Endometrial microvascular endothelial cells (primary cell): ENCODE data around the gene RANBP2. TPM values are rescaled to one million over a fixed set of nuclear protein-coding genes. Genes with fewer than 3 reads are reported as not detected.
"Not testable (repeated sequence)": the region's sequence is repeated elsewhere in the genome, so short reads cannot be mapped to it uniquely, and the experiment has no call there.

ENCODE experiments used
- in situ Hi-C: cut with HindIII; loops from 2 replicates; pipeline ENCODE4 v1.10.0; 2017; ENCODE audit warnings: low sequenced_read_pairs, low pct_unique_long_range_greater_than_20kb; ENCODE audit errors: inconsistent ontology term
- total RNA-seq: library from RNA; depleted of rRNA; stranded (reverse); fragments of >200 nt; gene quantifications from one replicate; pipeline ENCODE4 v1.2.3, GENCODE V29; 2015; ENCODE audit errors: inconsistent ontology term

Gene RANBP2
- total RNA-seq, result 57.0 TPM

DNA sequence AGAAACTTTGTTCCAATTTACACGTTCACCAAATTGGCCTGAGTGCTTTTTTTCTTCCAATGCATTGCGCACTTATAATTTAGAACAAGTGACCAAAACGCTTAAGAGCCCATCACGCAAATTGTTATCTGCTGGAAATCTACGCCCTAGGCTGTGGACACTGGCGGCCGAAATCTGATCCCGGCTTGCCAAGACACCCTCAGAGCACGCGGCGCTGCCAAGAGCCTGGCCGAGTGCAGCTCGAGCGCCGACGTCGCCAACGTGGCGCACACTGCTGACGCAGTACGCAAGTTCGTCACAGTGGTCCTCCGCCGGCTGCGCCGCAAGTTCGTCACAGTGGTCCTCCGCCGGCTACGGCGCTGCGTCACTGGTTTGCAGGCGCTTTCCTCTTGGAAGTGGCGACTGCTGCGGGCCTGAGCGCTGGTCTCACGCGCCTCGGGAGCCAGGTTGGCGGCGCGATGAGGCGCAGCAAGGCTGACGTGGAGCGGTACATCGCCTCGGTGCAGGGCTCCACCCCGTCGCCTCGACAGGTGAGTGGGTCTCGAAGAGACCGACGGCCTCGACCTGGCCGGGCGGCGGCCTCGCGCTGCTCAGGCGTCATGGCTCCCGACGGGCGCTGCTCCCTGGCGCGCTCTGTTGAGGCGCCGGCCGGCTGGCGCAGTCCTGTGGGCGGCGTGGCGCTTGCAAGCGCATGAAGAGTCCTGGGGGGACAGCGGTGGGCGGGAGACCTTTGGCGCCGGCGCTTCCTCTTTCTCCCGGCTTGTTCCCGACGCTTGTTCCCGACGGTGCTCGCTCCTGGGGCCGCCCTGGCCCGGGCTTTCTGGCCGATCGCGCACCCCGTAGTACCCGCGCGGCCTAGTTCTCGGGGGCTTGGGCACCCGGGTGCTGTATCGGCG is at the start of gene RANBP2:
Gene RANBP2 (plus strand): TSS at position 334 of the 896 bp plus-strand sequence. CDS start 125 bp downstream, at position 459.
- in situ Hi-C loops, result no loop called here

DNA sequence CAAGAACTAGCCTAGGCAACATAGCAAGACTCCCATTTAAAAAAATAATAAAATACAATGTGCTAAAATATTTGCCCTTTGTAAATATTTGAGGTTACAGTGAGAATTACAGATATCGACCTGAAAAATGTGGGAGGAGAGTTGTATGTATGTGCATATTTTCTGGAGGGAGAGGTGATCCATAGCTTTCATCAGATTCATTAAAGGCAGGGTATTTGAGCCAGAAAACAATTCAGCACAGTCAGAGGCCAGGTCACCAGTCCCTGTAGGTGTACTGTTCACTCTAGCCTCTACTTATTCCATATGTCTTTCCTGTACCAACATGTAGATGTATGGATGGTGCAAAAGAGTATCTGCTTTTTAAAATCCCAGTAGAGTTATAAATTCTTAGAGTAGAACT is 49.0 kb upstream of the RANBP2 start:
- in situ Hi-C loops, result not testable (repeated sequence)

DNA sequence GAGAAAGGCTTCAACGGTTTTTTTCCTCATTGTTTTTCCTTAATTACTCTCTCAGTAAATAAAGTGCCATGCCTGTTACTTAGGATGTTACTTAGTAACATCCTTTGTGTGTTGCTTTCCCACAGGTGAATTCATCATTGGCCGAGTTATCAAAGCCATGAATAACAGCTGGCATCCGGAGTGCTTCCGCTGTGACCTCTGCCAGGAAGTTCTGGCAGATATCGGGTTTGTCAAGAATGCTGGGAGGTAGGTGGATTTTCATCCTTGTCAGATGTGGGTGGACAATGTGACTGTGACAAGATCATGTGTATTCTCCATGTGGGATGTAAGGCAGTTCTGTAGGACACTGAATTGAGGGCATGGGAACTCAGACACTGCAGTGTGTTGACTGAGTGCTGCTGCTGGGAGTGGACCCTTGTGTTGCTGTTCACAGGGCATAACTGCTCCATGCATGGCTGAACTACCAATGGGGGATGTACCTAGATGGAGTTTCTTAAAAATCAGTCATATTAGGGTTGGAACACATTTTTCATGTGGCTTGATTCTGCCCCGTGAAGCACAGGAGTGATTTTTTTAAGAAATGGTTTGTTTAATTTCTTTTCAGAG is 47.0 kb upstream of the RANBP2 start:
- in situ Hi-C loops, result not testable (repeated sequence)

DNA sequence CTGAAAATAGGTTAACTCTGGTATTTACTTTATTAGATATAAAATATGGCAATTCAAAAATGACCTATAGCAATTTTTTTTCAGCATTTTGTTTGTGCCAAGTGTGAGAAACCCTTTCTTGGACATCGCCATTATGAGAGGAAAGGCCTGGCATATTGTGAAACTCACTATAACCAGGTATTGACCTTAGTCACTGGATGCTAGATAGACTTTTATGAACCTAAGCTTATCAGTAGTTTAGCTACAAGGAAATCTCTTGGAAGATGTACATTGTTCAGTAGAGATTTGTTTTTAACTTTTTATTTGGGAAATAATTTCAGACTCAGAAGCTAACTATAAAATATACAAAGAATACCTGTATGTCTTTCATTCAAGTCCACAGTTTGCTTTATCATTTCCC is 42.8 kb upstream of the RANBP2 start:
- in situ Hi-C loops, result not testable (repeated sequence)

DNA sequence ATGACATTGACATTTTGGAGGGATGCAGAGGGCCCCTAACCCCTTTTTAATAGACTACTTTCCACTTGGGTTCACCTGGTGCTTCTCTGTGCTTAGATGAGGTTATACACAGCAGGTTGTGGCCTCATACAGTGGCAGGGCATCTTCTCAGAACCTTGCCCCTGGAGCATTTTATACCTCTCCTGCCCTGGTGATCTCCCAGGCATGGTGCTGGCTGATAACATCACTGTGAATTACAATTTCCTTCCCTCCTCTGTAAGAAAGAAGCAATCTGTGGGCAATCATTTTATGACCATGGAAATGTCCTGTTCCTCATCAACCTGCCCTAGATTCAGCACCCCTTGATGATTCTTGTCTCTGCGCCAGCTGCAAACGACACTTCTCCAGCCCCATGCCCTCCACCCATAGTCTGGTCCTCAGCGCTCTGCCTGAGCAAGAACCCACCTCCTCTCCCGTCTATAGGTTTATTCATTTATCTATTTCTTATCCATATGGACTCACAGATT is 42.0 kb upstream of the RANBP2 start:
- in situ Hi-C loops, result not testable (repeated sequence)

DNA sequence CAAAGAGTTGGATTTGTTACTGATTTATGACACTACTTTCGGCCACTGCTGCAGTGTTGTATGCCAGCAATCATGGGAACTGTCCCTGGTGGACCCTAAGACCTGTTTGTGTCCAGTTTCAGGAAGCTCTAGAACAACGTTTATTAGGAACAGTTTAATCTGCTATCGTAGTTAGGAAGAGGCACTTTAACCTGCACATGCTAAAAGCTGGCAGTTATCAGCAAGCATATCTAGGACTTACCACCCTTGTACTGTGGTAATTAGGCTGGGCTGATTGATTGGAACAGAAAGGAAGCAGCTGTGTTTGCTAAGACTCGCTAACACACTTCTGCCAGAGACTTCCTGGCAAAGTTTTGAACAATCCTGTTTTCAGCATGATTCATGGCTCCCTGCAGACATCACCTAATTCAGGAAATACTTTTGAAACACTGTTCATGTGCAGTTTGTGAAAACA is 41.1 kb upstream of the RANBP2 start:
- in situ Hi-C loops, result not testable (repeated sequence)

DNA sequence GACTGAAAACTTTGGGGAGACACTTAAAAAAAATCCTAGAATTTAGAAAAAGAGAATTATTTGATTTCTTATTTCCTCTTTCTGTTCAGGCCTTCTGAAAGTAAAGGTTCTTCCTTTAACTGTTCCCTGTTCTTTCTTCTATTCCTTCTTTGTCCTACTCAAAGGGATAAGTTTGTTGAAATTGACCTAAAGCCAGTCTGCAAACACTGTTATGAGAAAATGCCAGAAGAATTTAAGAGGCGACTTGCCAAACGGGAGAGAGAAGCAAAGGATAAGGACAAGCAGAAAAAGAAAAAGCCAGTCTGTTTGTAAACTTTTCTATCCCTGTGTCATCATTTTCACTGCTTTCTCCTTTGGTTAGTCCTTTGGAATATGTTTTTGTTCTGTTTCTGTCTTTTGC is 38.5 kb upstream of the RANBP2 start:
- in situ Hi-C loops, result not testable (repeated sequence)

DNA sequence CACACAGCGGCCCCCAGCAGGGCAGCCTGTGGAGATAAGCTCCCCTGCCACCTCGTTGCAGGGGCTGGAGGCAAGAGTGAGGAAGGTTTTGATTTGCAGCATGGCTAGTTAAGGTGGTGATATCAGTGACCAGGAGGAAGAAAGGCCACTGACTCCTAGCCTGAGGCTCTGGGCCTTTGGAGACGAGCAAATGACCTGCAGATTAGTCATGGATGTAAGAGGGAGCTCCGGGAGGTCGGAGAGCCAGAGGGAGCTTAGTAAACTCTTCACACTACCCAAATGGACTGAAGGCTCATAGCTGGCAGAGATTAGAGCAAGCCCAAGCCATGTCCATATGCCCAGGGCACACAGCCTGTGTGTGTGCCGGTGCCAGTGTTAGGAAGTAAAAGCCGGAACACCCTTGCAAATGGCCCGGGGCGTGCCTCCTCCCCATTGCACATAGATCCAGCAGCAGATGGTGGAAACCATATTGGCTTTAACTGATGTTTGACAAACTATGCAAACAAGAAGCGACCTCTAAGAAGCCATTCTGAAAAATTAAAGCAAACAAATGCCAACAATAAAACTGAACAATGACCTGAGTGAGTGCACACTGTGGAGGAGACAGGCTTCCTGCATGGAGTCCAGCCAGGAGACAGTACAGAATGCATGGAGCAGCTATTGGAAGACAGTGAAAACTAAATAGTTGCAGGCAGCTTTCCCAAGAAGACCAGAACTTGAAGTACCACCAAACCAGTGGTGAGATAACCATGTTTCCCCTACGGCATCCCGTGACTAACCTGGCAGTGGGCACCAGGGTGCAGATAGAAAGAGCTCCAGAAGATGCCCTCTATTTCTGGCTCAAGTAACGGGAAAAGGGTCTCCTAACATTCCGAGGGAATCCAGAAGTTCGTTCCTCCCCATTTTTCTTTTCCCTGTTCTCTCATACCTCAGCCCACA is 30.2 kb upstream of the RANBP2 start:
- in situ Hi-C loops, result not testable (repeated sequence)

DNA sequence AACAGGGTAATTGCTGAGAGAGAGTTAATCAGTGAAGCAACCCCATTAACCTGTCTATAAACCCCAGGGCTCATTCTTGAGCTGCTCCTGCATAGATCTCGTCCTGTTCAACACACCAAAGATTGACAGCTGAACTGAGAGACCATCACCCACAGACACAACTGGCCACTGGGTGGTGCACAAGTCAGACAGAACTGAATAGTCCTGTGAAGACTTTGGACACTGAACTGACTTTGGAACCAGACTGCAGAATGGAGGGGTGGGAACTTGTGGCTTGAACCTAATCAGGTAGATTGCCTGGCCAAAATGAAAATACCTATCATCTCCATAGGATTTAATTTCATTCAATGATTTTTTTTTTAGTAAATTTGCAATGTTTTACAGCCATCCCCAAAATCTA is 29.3 kb upstream of the RANBP2 start:
- in situ Hi-C loops, result not testable (repeated sequence)

DNA sequence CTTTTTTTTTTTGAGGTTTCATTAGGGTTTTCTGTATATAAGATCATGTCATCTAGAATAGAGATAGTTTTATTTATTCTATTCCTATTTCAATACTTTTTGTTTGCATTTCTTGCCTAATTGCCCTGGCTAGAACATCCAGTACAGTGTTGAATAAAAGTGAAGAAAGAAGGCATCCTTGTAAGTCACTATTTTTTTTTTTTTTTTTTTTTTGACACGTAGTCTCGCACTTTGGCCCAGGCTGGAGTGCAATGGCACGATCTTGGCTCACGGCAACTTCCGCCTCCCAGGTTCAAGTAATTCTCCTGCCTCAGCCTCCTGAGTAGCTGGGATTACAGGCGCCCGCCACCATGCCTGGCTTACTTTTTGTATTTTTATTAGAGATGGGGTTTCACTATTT is 27.8 kb upstream of the RANBP2 start:
- in situ Hi-C loops, result no loop called here

DNA sequence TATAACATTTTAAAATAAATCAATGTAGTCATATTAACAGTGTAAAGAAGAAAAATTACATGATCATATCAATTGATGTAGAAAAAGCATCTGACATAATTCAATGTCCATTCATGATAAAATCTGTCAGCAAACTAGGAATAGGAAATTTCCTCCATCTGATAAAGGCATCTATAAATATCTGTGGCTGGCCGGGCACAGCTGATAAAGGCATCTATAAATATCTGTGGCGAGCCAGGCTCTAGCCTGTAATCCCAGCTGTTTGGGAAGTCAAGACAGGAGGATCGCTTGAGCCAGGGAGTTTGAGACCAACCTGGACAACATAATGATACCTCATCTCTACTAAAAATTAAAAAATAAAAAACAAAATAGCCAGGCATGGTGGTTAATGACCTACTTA is 18.1 kb upstream of the RANBP2 start:
- in situ Hi-C loops, result no loop called here

DNA sequence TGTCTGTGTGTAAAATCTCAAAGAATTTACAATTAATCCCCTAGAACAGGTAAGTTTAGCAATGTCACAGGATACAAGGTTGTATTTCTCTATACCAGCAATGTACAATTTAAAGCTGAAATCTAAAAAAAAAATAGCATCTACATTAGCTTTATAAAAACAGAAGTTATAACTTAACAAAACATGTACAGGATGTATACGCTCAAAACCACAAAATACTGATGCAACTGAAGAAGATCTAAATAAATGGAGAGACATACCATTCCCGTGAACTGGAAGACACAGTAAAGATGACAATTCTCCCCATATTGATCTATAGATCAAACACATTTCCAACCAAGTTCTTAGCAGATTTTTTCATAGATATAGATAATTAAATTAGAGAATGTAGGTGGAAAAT is 17.5 kb upstream of the RANBP2 start:
- in situ Hi-C loops, result no loop called here

DNA sequence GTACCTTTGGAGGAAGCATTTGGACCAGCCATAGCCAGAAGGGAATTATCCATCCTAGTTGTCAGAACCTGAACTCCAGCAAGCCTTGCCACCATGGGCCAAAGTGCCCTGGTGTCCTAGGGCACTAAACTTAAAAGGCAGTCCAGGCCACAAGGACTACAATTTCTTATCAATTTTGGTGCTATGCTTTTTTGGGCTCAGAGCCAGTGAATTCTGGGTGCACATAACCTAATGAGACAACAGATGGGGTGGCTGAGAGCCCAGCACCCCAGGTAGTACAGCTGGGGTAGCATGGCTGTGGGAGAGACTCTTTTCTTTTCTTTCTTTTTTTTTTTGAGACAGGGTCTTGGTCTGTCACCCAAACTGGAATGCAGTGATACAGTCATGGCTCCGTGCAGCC is 14.4 kb upstream of the RANBP2 start:
- in situ Hi-C loops, result no loop called here

DNA sequence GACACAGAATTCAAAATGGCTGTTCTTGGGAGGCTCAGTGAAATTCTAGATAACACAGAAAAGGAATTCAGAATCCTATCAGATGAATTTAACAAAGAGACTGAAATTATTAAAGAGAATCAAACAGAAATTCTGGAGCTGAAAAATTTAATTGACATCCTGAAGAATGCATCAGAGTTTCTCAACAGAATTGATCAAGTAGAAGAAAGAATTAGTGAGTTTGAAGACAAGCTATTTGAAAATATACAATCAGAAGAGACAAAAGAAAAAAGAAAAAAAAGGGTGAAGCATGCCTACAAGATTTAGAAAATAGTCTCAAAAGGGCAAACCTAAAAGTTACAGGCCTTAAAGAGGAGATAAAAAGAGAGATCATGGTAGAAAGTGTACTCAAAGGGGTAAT is 12.0 kb upstream of the RANBP2 start:
- in situ Hi-C loops, result no loop called here

DNA sequence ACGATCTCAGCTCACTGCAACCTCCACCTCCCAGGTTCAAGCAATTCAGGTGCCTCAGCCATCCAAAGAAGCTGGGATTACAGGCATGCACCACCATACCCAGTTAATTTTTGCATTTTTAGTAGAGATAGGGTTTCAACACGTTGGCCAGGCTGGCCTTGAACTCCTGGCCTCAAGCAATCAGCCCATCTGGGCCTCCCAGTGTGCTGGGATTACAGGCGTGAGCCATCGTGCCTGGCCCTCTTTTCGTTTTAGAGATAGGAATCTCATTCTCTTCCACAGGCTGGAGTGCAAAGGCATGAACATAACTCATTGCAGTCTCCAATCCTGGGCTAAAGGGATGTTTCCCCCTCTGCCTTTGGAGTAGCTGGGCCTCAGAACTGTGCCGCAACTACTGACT is 2.3 kb upstream of the RANBP2 start:
- in situ Hi-C loops, result not testable (repeated sequence)

DNA sequence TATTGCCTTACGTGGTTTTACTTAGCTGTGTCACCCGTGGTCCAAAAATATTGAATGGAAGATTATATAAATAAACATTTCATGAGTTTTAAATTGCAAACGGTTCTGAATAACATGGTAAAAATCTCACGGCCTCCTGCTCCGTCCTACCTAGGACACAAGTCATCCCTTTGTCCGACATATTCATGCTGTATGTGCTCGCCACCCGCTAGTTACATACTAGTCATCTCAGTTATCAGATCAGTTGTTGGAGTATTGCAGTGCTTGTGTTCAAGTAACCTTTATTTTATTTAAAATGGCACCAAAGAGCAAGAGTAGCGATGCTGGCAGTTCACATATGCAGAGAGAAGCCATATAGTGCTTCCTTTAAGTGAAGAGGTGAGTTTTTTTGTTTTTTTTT is 6.8 kb downstream of the RANBP2 start:
- in situ Hi-C loops, result not testable (repeated sequence)

DNA sequence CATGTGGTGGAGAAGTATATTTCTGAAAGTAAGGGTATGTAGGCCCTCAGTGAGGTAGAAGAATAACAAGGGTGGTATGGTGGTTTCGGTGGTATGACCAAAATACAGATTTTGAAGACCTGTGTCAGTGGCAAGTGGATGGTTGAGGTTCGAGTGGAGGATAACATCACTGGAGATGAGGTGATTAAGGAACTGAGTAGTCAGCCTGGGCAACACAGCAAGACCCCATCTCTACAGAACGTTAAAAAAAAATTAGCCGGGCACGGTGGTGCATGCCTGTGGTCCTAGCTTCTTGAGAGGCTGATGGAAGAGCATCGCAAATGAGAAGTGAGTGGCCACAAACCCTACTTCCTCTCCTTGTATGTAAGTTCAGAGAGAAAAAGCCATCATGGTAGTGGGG is 15.4 kb downstream of the RANBP2 start:
- in situ Hi-C loops, result not testable (repeated sequence)

DNA sequence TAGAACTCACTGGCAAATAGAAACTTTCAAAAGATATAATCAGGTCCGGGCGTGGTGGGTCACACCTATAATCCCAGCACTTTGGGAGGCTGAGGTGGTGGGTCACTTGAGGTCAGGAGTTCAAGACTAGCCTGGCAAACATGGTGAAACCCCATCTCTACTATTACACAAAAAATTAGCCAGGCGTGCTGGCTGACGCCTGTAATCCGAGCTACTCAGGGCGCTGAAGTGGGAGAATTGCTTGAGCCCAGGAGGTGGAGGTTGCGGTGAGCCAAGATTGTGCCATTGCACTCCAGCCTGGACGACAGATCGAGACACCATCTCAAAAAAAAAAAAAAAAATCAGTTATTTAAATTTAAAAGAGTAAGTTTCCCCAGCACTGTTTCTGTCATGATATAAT is 38.7 kb downstream of the RANBP2 start:
- in situ Hi-C loops, result not testable (repeated sequence)

DNA sequence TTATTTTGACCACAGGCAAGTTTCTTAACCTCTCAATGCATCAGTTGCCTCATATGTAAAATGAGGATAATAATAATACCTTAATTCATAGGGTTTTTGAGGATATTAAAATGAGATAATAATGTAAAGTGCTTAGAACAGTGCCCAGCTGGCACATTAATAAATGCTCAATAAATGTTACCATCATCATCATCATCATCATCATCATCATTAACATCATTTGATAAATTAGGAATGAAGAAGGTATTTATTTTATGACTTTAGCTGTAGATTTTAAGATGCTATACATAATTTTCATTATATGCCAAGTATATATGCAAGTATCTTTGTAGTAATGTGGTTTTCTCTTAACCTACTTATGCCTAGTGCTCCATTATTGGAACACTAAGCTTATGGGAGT is 43.3 kb downstream of the RANBP2 start:
- in situ Hi-C loops, result not testable (repeated sequence)
